H1 (cell line): Measurements from ENCODE around the gene DPF3.

Experiments
- CTCF ChIP-seq, 3 experiments: IDR thresholded peaks; 1 replicate in 2 of 3; 2 replicates in 1 of 3; pipeline versions ENCODE4 v1.5.1 to v1.6.1; 2011; ENCODE audit warnings: low read length in 3 of 3, mild to moderate bottlenecking in 3 of 3, inconsistent platforms in 2 of 3, low read depth in 1 of 3, moderate library complexity in 1 of 3; ENCODE audit not compliant: insufficient read depth in 1 of 3; ENCODE audit errors: control extremely low read depth in 1 of 3
- YY1 ChIP-seq: IDR thresholded peaks from 2 replicates; pipeline ENCODE4 v1.6.1; 2011; ENCODE audit warnings: low read depth, mild to moderate bottlenecking, low read length

GRCh38 chr14:72594099-72594901 lies 299.6 kb downstream of the DPF3 start:
- TF ChIP-seq CTCF (IDR thresholded peaks at IDR 0.05; ENCODE audit: control extremely low read depth in 1 of 3, insufficient read depth in 1 of 3, low read depth in 1 of 3, low read length in 3 of 3) (no peak), YY1 (no peak)
